Activated CD4-positive, CD25-positive, alpha-beta regulatory T cell (primary cell): ENCODE data around the gene SALL1.

Source experiments
- DNase-seq, 4 experiments: peaks; one replicate each; lab custom pipeline; 2025; lab: John Stamatoyannopoulos, UW

SALL1 gene

DNA sequence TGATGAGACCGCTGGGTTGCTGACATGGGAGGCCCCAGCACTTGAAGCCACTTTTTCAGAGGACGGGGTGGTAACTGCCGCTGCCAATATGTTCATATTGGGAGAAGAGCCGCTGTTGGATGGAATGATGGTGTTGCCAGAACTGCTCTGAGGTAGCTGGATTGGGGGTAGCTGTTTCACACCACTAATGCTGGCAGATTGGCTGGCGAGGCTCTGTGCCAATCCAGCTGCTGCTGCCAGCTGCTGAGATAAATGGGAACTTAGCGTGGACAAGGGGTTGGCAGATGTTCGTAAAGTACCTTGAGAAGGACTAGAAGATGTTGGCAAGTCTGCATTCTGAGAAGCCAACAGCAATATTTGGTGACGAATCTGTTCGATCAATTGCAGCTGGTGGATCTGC, 10.0 kb downstream of the SALL1 start:
- no peak for DNase-seq

DNA sequence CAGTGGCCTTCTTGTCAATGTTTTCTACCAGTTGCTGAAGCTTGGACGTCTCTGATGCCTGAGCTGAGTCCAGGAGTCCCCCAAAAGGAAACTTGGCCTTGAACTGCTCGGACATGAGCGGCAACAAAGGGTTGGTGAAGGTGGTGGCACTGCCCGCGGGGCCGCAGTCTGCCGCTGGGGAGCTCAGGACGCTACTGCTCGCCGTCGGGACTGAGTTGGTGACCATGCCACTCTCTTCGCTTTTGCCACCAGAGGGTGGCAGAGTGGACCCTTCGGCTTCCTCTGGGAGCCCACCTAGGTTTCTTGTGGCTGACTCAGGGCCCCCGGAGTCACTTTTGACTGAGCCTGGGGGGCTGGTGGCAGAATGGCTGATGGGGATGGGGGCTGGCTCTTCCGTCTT, 11.0 kb downstream of the SALL1 start:
- DNase-seq, result no peak

DNA sequence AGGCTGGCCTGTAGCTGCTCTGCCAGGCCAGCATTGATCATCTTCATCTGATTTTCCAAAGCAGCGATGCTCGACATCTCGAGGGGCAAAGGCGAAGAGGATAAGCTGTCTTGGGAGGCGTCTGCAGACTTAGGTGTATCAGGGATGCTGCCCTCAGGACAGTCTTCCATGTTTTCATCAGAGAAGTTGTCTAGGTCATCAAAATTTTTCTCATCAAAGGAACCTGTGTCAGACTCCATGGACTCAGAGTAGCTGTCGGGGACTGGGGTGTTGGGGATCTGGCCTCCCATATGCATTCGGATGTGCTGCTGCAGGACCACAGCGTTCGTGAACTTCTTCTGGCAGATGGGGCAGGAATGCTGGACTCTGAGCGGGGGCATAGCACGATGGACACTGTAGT, 11.5 kb downstream of the SALL1 start:
- DNase-seq, result no peak

DNA sequence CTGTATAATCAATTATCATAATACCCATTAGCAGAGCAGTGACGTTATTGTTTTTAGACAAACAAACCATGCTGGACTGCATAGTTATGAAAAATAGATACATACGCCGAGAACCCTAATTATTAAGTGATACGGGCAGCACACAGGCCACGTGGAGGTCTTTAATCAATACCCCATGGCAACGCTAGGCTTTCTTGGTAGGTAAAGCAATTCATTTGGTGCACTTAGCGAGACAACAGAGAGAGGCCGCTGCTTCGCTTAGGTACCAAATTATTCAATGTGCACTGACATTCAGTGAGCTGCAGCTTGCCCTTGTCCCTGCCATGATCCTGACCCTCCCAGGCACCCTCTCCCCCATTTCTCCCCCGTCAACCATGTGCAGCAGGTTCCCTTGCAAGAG, 12.9 kb downstream of the SALL1 start:
- DNase-seq, result no peak

DNA sequence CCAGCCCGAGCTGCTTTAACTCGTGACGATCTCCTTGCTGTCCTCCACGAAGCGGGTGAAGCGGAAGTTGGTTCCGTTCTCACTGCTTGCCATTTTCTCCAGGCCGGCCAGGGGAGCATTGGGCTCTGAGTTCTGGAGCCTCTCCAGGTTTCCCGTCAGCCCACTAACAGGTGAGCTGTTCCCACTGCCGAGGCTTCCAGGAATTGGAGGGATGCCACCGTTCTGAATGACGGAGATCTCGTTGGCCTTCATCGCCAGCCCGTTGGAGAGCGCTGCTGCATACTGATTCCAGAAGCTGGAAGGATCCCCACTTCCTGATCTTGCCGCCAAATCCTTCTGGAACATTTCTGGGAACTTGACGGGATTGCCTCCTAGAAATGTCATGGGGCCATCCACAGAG, 14.0 kb downstream of the SALL1 start:
- no peak for DNase-seq

DNA sequence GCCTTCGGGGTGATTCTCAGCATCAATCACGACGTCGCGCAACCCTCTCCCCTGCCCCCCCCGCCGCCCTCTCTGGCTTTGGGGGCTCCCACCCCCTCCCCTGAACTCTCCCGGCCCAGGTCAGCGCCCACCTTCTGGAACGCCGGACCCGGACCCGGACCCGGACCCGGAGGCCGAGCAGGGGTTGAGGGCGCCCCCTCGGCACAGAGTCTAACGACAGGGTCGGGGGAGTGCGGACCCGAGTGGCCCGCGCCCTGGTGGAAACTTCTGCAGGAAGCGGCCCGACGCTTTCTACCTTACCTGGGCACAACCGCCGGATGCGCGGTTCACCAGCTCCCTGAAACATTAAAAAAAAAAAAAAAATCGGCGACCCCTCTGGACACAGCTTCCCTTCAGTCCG, 16.2 kb downstream of the SALL1 start:
- no peak for DNase-seq

DNA sequence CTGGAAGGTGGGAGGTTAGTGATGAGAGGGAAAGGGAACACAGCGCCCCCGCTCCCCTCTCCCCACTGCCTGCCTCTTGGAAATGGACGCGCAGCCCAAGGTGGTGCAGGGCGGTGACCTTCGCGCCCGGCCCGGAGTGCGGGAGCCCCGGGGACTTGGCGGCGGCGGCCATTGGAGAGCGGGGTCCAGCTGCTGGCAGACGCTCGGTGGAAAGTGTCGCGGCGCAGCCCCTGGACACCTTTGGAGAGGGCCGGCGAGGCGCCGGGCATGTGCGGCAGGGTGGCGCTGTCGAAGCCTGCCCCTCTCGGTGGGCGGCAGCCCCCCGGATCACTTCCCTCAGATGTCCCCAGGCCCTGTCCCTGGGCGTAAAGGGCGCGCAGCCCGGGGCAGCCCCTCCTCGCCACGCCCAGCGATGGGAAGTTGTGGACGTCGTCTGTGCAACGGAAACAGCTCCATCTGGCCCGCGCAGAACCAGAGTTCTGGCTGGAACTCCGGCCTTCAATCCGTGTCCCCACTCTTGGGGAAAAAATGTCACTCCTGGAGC, 16.7 kb downstream of the SALL1 start:
- DNase-seq, result no peak

DNA sequence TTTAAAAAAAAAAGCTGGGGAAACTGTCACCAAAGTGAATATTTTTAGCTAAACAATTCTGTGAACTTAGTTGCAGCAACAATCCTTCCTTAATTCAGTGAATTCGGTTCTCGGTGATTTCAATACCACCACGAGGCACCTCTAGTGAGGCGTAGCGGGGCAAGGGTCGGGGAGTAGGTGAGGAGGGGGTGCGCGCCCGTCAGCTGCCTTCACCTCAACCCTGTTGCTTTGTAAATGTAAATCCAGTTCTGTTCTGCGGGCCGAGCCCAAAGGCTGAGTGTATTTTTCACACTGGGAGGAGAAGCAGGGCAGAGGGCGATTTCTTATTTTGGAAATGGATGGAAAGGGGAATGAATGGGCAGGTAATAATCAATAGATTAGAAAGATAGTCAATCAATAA, 17.4 kb downstream of the SALL1 start:
- no peak for DNase-seq

DNA sequence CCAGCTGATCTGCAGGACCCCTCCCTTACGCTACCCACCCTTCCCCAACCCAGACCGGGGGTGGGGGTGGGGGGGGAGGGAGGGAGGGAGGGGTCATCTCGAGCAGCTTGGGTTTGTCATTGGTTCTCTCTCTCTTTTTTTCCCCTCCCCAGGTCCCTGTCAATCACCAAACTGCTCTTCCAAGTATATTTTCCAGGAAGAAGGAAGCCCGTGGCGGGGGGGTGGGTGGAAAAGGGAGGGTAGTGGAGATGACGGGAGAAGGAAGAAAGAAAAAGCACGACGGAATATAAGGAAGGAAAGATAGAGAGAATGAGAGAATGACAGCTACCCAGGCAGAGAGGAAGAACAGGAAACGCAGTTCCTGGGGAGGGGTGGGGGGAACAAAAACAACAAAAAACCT, 17.9 kb downstream of the SALL1 start:
- DNase-seq, result no peak

DNA sequence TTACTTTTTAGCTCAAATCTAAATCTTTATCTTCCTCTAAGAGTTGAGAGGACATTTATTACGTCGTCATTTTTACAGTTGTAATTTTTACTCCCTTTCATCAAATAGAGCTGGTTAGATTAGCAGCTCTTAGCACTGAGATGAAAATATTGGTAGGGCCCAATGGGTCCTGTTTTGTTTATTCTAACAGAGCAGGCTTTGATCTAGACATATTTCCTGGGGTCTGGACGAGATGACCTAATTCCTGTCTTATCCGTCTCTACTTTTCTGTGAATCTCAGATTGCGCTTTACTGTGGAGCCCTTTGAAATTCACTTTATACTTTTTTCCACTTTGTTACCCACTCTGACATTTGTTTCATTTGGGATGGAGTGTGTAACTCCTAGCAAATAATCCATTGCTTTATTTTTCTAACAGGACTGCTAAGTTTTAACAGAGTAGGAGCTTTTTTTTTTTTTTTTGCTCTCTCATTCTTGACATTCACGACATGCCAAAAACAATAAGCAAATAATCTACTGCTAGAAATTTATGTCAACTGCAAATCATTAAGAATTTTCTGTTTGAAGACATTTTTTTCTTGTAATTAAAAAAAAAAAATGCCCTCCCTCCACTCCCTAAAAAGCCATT, 18.5 kb downstream of the SALL1 start:
- no peak for DNase-seq

DNA sequence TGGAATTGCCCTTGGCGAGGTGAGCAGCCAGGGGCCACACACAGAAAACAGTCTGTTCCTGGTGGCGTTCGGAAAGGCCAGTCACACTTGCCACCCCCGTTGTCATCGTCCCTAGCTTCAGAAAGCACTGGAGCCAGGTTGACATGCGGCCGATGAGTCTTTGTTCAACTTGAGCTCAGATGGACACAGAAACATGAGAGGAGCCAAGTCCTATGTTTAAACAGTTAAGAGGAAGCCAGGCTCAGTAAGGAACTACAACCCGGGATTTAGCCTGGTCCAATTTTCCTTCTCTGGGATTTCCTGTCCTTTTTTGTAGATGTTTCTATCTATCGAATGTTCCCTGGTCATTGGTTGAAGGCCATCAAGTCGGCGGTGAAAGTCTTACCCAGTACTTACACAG, 19.5 kb downstream of the SALL1 start:
- DNase-seq, result no peak

DNA sequence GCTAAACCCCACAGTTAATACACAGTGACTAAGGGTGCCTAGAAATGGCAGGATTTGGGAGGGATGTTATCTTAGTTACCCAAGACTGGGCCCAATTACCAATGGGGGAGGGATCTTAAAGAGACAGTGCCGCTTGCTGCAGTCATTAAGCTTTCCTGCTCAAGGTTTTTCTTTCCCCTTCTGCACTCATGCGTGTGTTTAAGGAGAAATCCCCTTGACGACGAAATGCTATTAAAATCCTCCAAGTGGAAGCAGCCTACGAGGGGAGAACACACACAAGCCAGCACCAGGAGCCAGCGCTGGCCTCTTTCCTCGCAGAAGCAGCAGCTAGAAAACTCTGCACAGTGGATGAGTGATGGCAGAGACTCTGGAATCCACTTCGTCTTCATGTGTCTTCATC, 22.0 kb downstream of the SALL1 start:
- no peak for DNase-seq

DNA sequence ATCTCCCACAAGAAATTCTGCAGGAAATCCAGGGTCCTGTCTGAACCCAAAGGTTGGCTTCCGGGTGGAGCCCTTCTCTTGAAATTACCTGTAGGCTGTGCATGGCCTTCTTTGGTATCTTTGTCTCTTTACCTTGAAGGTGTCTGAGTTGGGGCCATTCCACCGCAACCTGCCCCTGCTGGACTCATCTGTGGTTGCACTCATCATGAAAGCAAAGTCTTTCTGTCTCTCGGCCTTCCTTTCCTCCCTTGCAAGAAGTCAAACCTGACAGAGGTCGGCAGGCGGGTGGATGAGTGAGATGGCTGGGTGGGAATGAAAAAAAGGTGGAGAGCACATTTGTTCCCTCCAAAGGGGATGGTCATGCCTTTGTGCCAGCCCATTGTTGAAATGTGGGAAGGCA, 25.1 kb downstream of the SALL1 start:
- DNase-seq, result no peak

DNA sequence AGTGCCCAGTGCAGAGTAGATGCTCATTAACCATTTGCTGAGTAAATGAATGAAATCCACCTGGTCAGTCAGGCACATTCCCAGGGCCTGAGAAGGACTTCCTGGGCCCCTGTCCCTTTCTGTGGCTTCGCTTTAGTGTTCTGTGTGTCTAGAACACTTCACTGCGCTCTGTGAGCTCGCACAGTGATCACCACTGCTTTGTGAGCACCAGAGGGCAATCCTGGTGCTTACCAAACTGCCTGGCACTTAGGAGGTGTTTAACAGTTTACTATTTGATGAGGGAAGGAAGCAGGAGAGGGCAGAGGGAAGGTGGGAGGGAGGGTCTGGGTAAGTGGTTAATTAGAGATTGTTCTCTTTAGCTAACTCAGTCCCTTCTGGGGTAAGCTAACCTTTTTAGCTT, 26.2 kb downstream of the SALL1 start:
- DNase-seq, result no peak

DNA sequence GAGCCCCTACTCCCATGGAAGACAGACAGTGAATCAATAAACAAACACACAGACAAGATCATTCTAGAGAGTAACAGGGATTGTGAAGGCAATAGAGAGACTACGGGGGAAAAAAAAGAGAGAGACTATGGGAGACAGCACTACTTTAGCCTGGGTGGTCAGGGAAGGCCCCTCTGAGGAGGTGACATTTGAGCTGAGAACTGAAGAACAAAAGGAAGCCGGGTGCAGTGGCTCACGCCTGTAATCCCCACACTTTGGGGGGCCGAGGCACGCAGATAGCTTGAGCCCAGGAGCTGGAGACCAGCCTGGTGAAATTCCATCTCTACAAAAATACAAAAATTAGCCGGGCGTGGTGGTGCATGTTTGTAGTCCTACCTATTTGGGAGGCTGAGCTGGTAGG, 29.2 kb downstream of the SALL1 start:
- no peak for DNase-seq

DNA sequence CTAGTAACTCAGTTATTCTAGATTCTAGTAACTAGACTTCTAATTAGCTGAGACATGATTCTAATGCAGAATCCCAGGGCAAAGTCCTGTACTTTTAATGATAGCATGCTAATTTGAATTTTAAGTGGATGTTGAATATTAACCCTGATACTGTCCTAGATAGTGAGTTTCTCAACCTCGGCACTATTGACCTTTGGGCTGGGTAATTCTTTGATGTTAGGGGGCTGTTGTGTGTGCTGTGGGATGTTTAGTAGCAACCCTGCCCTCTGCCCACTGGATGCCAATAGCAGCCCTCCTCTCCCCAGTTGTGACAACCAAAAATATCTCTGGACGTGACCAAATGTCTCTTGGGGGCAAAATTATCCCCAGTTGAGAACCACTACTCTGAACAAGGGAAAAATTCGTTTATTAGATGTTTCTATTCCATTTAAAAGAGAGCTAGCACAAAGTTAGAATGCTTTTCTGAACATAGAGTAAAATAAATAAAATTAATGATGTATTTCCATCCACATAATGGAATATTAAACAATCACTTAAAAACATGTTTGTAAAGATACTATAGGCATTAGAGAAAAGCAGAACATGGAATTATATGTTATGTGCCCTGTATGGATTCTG, 30.2 kb downstream of the SALL1 start:
- no peak for DNase-seq

DNA sequence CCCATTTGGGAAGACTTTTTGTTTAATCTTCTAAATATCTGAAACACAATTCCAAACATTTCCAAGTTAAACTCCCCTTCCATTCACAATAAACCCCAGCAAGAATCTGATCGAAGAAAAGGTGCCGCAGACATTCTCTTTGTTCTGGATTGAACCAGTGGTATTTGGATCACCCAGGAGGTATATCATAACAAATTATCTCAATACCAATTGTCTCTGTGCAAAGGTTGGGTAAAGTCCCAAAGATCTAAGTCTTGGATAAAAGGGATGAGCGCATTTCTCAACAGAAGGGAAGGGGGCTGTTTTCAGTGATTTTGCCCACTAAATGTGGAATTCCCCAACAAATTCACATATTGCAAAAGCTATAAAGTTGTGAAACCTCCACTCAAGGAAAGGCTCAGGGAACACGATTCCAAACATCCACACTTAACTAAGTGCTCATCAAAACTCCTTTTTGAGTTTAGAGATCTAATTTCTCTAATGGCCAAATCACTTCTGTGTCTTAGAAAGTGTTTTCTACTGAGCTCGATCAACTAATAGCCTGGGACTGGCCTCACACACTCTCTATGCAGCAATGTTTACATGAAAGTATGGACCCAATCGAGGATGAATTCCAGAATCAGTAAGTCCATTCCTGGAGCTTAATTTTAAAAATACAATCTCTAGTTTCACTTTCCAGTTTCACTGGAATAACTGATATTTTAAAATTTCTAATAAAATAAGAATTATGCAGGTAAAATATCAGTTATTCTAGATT, 30.9 kb downstream of the SALL1 start:
- DNase-seq, result no peak

DNA sequence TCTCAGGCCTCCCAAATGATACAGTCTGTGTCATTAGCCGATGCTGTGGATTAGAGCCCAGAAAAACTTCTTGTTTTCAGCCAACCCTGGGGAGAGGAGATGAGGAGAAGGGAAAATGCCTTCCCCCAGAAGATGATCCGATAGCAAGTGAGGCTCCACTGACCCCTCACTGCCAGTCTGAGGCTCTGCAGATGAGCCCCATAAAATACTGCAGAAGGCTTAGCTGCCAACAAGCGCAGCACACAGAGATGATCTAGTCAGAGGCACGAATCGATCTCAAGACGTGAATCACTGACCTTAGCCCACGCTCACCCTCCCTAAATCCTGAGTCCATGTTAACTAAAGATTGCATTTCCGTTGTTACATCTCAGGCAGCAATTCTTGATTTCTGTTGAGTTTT, 31.5 kb downstream of the SALL1 start:
- no peak for DNase-seq

DNA sequence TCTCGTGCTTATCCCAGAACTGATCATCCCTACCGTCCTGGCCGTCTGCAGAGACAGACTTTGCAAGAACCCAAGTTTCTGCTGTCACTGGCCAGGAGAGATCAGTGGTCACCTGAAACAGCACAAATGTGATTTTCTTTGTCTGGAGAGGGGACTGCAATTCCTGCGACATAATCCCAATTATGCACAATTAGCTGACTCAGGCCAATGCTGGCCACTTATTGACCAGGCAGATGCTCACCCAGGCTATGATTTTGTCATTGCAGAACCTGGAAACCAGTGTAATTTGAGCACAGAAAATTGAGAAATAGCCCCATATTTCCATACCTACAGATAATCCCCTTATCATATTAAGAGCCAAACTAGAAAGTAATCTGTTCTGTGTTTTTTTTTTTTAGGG, 34.7 kb downstream of the SALL1 start:
- DNase-seq, result no peak

DNA sequence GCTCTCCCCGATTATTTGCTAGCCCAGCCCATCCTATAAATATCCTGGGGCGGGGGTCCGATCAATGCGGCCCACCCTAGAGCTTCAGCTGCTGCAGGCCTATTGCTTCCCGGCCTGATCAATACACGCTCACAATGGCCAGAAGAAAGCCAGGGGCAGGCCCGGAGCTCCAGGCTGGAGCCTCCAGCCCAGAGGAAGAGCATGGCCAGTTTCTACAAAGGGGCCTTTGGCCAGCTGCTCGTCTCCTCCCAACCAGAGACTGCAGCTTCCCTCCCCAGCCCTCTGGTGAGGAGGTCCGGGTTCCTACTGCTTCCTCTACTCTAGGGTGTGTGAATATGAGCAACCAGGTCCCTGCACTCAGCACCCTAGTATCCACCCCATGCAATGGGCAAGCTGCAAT, 36.7 kb downstream of the SALL1 start:
- DNase-seq, result no peak

DNA sequence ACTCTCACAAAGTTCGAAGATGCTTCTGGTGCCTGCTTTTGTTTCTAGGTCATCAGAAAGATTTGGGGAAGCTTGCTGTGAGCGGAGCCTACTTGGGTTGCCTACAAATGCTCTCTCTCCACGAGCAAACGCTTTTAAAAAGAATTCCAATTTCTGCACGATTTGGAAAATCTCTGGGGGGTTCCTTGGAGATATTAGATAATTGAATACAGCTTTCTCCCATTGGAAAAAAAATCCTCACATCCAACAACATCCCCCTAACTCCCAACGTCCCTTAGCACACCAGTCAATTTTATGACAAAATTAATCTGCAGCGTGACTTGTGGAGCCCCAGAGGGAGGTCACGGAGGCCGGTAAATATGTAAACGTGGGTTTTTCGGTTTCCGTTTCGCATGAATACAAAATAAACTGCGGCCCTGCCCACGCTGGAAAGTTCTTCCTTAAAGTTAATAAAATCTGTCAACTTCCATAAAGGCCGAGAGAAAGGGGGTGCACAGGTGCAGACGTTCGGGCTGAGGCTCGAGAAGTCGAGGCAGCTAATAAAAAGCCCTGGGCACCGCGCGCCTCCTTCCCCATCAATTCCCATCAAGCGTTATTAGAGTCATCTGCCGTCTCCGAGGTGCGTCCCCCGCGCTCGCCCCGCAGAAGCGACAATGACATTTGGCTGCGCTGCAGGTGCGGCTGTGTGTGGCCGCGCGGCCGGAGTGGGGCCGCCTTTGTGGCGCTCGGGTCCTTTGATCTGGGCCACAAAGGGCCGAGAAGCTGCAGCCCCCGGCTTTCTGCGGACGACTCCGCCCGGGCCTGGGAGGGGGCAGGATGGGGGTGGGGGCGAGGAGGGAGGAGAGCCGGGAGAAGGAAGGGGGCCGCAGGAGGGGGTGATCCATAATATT, 37.6 kb downstream of the SALL1 start:
- no peak for DNase-seq

DNA sequence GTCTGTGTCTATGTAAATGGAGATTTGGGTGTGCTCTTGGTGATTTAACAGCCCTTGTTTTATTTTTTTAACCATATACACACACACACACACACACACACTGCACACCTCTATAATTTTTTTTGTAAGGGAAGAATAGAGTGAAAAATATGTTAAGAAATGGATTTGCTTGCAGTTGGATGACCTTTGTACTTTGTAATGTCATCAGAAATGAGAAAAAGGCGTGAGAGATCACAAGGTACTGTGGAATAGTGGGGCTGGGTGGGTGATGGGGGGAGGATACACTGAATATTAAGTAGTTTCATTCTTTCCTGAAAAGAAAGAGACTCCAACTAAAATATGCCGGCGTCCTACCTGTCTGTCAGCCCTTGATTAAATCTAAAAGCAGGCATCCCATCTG, 38.7 kb downstream of the SALL1 start:
- DNase-seq, result no peak
